Hematopoietic multipotent progenitor cell treated with erythropoietin and hydrocortisone succinate and interleukin-3 and kit ligand, for 4 days (in vitro differentiated cells): ENCODE data around the gene LRRC34.

ENCODE experiments used
- DNase-seq: peaks from one replicate; pipeline ENCODE4 v3.0.0-alpha.2; 2015

LRRC34 gene

DNA sequence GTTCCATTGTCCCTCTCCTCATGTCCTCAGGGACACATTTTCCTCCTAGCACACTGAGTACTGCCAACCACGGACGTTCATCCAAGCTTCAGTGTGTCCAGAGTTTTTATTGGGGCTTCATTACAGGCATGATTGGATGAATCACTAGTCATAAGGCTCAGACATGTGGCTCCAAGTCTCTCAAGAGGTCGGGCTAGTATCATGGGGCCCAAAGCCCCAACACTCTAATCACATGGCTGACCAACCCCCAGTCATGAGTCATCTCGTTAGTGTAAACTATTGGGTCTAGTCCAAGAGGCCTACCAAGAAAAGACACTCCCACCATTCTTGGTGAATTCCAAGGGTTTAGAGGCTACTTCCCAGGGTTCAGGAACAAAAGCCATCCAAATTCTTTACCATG lies 52.2 kb downstream of the LRRC34 start:
- no peak for DNase-seq

DNA sequence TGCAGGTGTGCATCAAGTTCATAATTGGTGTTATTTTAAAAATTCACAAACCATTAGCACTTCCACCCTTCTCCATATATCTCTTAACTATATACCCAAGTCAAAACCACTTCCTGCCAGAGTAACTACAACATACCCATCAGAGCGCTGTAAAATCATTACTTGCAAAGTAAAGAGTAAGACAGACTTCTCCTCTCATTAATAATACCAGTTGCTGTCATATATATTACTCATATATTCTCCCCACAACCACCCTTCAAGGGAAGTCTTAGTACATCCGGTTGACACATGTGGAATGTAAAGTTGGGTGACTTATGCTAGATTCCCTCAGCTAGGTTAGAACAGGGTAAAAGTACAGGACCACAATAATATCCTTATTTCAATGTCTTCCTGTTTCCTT lies 53.4 kb downstream of the LRRC34 start:
- peak; percentile 79 for DNase-seq

DNA sequence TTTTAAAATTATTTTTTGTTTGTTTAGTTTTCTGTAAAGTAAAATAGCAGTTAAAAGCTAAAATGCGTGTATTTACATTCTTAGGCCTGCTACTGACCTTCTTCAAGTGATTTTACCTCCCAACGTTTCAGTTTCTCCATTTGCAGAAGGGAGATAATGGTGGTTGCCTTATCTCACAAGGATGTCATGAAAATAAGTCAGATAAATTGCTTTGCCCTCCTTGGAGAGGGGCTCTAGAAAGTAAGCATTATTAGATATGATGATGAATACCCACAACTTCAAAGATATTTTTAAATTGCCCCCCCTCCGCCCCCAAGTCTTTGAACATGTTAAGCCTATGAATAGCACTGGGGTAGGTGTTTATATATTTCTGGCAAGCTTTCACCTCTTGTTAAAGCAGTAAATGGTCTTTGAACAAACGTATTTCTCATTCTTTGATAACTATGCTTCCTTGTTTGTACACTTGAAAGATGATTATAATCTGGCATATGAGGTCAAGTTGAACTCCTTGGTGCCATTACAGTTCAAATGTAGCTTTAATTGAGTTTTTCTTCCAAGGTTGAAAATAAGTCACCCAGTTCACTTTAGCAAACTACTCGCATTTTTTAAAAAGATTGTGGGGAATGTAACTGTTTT lies 54.2 kb downstream of the LRRC34 start:
- peak; percentile 63 for DNase-seq

GRCh38 chr3:169755488-169755887 lies 57.2 kb downstream of the LRRC34 start:
- no peak for DNase-seq

GRCh38 chr3:169754711-169755110 lies 58.0 kb downstream of the LRRC34 start:
- DNase-seq, result no peak

- no peak for DNase-seq
These were observed 60.8 kb downstream of the LRRC34 start for GRCh38 chr3:169751875-169752274.

GRCh38 chr3:169750665-169751064 lies 62.0 kb downstream of the LRRC34 start:
- no peak for DNase-seq

GRCh38 chr3:169748670-169749069 lies 64.0 kb downstream of the LRRC34 start:
- no peak for DNase-seq

DNA sequence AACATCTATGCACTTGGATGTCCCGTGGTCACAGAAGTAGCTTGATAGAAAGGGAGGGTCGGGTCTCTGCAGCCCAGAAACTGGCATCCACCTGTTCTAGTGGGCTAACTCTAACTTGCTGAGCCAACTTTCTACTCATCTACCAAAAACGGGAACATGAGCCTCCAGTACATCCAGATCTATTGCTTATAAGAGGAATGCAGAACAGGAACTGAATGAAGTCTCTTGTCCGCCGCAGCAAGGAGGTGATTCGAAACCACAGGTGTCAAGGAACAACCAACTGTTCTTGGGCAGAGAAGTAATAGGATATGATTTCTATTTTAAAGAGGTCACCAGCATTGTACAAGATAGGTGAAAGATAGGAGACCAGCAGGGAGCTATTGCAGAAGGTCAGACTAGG lies 65.8 kb downstream of the LRRC34 start:
- peak; percentile 42 for DNase-seq

- DNase-seq, result peak; percentile 65
These were observed 68.2 kb downstream of the LRRC34 start for GRCh38 chr3:169744366-169745054.
